ENCODE data around the gene XRCC3.

The XRCC3 gene

GRCh38 chr14:103705504-103706284 is 9.6 kb downstream of the XRCC3 start:
- no peak for DNase-seq

- no peak for DNase-seq
Measured at GRCh38 chr14:103705118-103705503, 10.1 kb downstream of the XRCC3 start.

- no peak for DNase-seq
Measured at GRCh38 chr14:103704708-103705107, 10.5 kb downstream of the XRCC3 start.

- DNase-seq = no peak
Measured at GRCh38 chr14:103703433-103704385, 11.5 kb downstream of the XRCC3 start.

GRCh38 chr14:103702497-103703432 is 12.5 kb downstream of the XRCC3 start:
- no peak for DNase-seq

- no peak for DNase-seq
Measured at GRCh38 chr14:103702095-103702494, 13.2 kb downstream of the XRCC3 start.

GRCh38 chr14:103700753-103701490 is 14.3 kb downstream of the XRCC3 start:
- no peak for DNase-seq

GRCh38 chr14:103699901-103700752 is 15.1 kb downstream of the XRCC3 start:
- no peak for DNase-seq

GRCh38 chr14:103699261-103699661 is 16.0 kb downstream of the XRCC3 start:
- DNase-seq = no peak

- DNase-seq = no peak
Measured at GRCh38 chr14:103698380-103699260, 16.6 kb downstream of the XRCC3 start.

- no peak for DNase-seq
Measured at GRCh38 chr14:103697603-103698379, 17.5 kb downstream of the XRCC3 start.

- DNase-seq = no peak
Measured at GRCh38 chr14:103697206-103697602, 18.0 kb downstream of the XRCC3 start.

- no peak for DNase-seq
Measured at GRCh38 chr14:103696466-103697071, 18.7 kb downstream of the XRCC3 start.

GRCh38 chr14:103696070-103696402 is 19.2 kb downstream of the XRCC3 start:
- DNase-seq = no peak

- no peak for DNase-seq
Measured at GRCh38 chr14:103695296-103696069, 19.8 kb downstream of the XRCC3 start.

- no peak for DNase-seq
Measured at GRCh38 chr14:103694572-103695026, 20.7 kb downstream of the XRCC3 start.

GRCh38 chr14:103693515-103693914 is 21.7 kb downstream of the XRCC3 start:
- DNase-seq = no peak

GRCh38 chr14:103692871-103693270 is 22.4 kb downstream of the XRCC3 start:
- no peak for DNase-seq
